Erythroblast (primary cell): ENCODE results near the gene IL31.

ENCODE experiments used
- GATA1 ChIP-seq: IDR thresholded peaks from 2 replicates; pipeline ENCODE4 v1.6.1; 2011; ENCODE audit warnings: low read depth, mild to moderate bottlenecking, control low read depth, low read length, moderate library complexity
- POLR2A ChIP-seq: IDR thresholded peaks from 2 replicates; pipeline ENCODE4 v1.6.1; 2011; ENCODE audit warnings: mild to moderate bottlenecking, low read length

DNA sequence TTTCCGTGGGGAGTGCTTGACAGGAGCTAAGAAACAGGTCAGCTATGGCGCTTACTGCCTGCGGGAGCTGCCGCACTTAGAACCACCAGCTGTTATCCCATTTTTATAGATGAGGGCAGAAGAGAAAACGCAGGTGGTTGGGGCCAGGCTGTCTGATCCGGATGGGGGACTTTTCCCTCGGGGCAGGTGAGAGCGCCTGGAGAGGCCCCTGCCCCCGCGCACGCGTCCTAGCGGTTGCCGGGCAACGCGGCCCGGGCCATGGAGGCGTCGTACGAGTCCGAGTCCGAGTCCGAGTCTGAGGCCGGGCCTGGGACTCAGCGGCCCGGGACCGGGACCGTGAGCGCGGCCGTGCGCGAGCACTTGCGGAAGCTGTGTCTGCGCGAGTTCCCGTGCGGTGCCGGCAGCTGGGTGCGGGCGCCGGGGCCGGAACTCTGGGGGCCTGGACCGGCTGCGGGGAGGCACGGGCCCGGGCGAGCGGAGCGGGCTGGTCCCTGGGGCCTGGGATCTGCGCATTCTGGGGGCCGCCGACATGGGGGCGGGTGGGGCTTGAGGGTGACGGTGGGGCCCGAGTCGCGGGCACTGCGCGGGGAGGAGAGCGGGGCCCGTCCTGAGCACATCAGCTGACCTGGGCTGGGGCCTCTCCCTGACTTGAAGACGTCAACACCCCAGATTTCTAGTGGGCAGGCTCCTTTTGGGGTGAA lies 9.0 kb upstream of the IL31 start, which contains the start of gene LRRC43:
- TF ChIP-seq POLR2A (no peak), GATA1 (no peak)
